Embryonic facial prominence (tissue), 1 donor: ENCODE data around the gene OPCML.

Experiments used
- DNase-seq: peaks from one replicate; pipeline ENCODE4 v3.0.0-alpha.2; 2016; ENCODE audit errors: extremely low spot score

The OPCML gene

GRCh38 chr11:133232665-133233064 lies 299.6 kb downstream of the OPCML start:
- DNase-seq: no peak

- DNase-seq: no peak
Observed at GRCh38 chr11:133230431-133230830, 301.9 kb downstream of the OPCML start.

- no peak for DNase-seq
Observed at GRCh38 chr11:133228471-133229329, 303.6 kb downstream of the OPCML start.

GRCh38 chr11:133227632-133228111 lies 304.6 kb downstream of the OPCML start:
- DNase-seq: no peak

- no peak for DNase-seq
Observed at GRCh38 chr11:133224271-133224670, 308.0 kb downstream of the OPCML start.

GRCh38 chr11:133222425-133223330 lies 309.6 kb downstream of the OPCML start:
- no peak for DNase-seq

GRCh38 chr11:133219543-133219942 lies 312.8 kb downstream of the OPCML start:
- DNase-seq: no peak

- no peak for DNase-seq
Observed at GRCh38 chr11:133216813-133217212, 315.5 kb downstream of the OPCML start.

GRCh38 chr11:133215596-133216230 lies 316.6 kb downstream of the OPCML start:
- DNase-seq: no peak

- DNase-seq: no peak
Observed at GRCh38 chr11:133214646-133215045, 317.7 kb downstream of the OPCML start.

- DNase-seq: no peak
Observed at GRCh38 chr11:133212201-133212600, 320.1 kb downstream of the OPCML start.

- DNase-seq: no peak
Observed at GRCh38 chr11:133207995-133208394, 324.3 kb downstream of the OPCML start.

GRCh38 chr11:133206313-133207005 lies 325.8 kb downstream of the OPCML start:
- DNase-seq: no peak

- DNase-seq: no peak
Observed at GRCh38 chr11:133204158-133204557, 328.1 kb downstream of the OPCML start.

GRCh38 chr11:133202816-133203215 lies 329.5 kb downstream of the OPCML start:
- DNase-seq: no peak

- DNase-seq: no peak
Observed at GRCh38 chr11:133198438-133198837, 333.9 kb downstream of the OPCML start.

- DNase-seq: no peak
Observed at GRCh38 chr11:133197425-133197824, 334.9 kb downstream of the OPCML start.

GRCh38 chr11:133191931-133192330 lies 340.4 kb downstream of the OPCML start:
- no peak for DNase-seq

GRCh38 chr11:133181667-133182066 lies 350.6 kb downstream of the OPCML start:
- DNase-seq: no peak

- no peak for DNase-seq
Observed at GRCh38 chr11:133181066-133181465, 351.2 kb downstream of the OPCML start.

- no peak for DNase-seq
Observed at GRCh38 chr11:133180201-133180600, 352.1 kb downstream of the OPCML start.
